Caco-2 (cell line): ENCODE data around the gene SSTR1. TPM values are rescaled to one million over a fixed set of nuclear protein-coding genes. Genes with fewer than 3 reads are reported as not detected.

Experiments used
- BruUV-seq: library from RNA; stranded (reverse); fragments of 400-500 nt; replicated peaks from 2 replicates; lab custom pipeline; 2021; lab: Mats Ljungman, UMichigan
- CTCF ChIA-PET: fragments of 300-600 bp; sonication (Branson Sonifier 250); formaldehyde crosslinking; loops from one replicate; lab custom pipeline; 2022; ENCODE audit warnings: antibody characterized with exemption; lab: Charles Lee
- POLR2A ChIA-PET: fragments of 300-600 bp; sonication (Branson Sonifier 250); formaldehyde crosslinking; loops from one replicate; lab custom pipeline; 2022; ENCODE audit warnings: antibody characterized with exemption; lab: Charles Lee
- DNase-seq, 2 experiments: peaks; one replicate each; pipeline versions ENCODE4 v3.0.0 to v3.0.0-alpha.2; 2020 to 2022
- H3K27me3 ChIP-seq: replicated peaks from 2 replicates; pipeline ENCODE4 v1.6.0; 2011; ENCODE audit warnings: low read length; ENCODE audit not compliant: control insufficient read depth, insufficient read depth
- H3K36me3 ChIP-seq: 2 replicates; pipeline ENCODE4 v1.5.1; 2011; ENCODE audit warnings: low read length; ENCODE audit not compliant: control insufficient read depth, insufficient read depth
- H3K4me1 ChIP-seq: fragments of 250-450 bp; sonication (Bioruptor Pico); 2 replicates; pipeline ENCODE4 v1.5.1; 2020; ENCODE audit warnings: mild to moderate bottlenecking
- H3K4me3 ChIP-seq: 2 replicates; pipeline ENCODE4 v1.5.1; 2011; ENCODE audit warnings: low read depth, mild to moderate bottlenecking, control low read depth, low read length
- H3K9me3 ChIP-seq: fragments of 250-450 bp; sonication (Bioruptor Pico); 2 replicates; pipeline ENCODE4 v1.5.1; 2020; ENCODE audit warnings: mild to moderate bottlenecking, moderate library complexity
- H3K27ac Mint-ChIP-seq: one replicate; pipeline ENCODE4 v1.8.0; 2022; ENCODE audit warnings: mixed read lengths; ENCODE audit not compliant: unreplicated experiment
- H3K27me3 Mint-ChIP-seq: one replicate; pipeline ENCODE4 v1.8.0; 2022; ENCODE audit warnings: mixed read lengths; ENCODE audit not compliant: insufficient read depth, unreplicated experiment
- H3K36me3 Mint-ChIP-seq: one replicate; pipeline ENCODE4 v1.8.0; 2022; ENCODE audit warnings: mild to moderate bottlenecking, mixed read lengths; ENCODE audit not compliant: insufficient read depth, unreplicated experiment
- H3K4me1 Mint-ChIP-seq: one replicate; pipeline ENCODE4 v1.8.0; 2022; ENCODE audit warnings: low read depth, mixed read lengths; ENCODE audit not compliant: unreplicated experiment
- H3K4me3 Mint-ChIP-seq: one replicate; pipeline ENCODE4 v1.8.0; 2022; ENCODE audit warnings: mild to moderate bottlenecking, moderate library complexity, mixed read lengths; ENCODE audit not compliant: unreplicated experiment
- H3K9me3 Mint-ChIP-seq: one replicate; pipeline ENCODE4 v1.8.0; 2022; ENCODE audit warnings: mixed read lengths; ENCODE audit not compliant: unreplicated experiment
- intact Hi-C: fragments of 100-400 bp; cut with micrococcal nuclease; formaldehyde crosslinking; loops from one replicate; pipeline ENCODE4 v1.10.0; 2022; ENCODE audit not compliant: unreplicated experiment
- total RNA-seq: library from RNA; stranded (reverse); gene quantifications from 2 replicates; pipeline ENCODE4 v1.2.3, GENCODE V29; 2022
- TF ChIP-seq, protein P1 (sequence below), 2 experiments: fragments of 200-600 bp in 1 of 2; IDR thresholded peaks; 1 replicate in 1 of 2; 2 replicates in 1 of 2; pipeline versions ENCODE4 v1.5.1 to v1.8.0; 2011 to 2022; ENCODE audit warnings: antibody characterized with exemption in 1 of 2, control low read depth in 1 of 2, inconsistent platforms in 1 of 2, low read depth in 1 of 2, low read length in 1 of 2, mild to moderate bottlenecking in 1 of 2, moderate library complexity in 1 of 2; ENCODE audit not compliant: insufficient read depth in 1 of 2, severe bottlenecking in 1 of 2, unreplicated experiment in 1 of 2

Gene SSTR1
- total RNA-seq, 1 experiment from 2014 or later: 9.6 TPM

DNA sequence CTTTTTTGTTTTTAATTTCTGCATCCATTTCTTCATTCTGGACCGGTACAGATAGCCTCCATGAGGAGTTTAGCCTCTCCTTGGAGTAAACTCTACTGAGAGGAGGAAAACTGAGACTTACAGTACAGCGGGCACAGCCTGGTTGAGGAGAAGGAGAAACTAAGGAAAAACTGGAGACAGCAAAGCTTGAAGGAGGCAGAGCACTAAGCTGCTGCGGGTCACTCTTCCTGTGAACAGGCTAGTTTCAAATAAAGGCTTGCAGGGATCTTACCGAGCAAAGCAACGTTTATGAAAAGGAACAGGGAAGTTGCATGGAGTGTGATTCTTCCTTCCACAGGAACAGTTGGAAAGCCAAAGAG is 348 bp upstream of the SSTR1 start:
- Histone ChIP-seq H3K9me3 (no peaks in the 10 kb centered on the region), H3K4me1 (no peaks in the 10 kb centered on the region), H3K36me3 (no peaks in the 10 kb centered on the region; the same call in 1 of the 2 replicates), H3K27me3 (no peaks in the 10 kb centered on the region; the same call in 1 of the 2 replicates), H3K4me3 (peak overlapping the region; percentile 49)
- no peak for DNase-seq
- Mint-ChIP-seq H3K4me1 (peaks cover 5% of the 10 kb centered on the region), H3K27ac (peak overlapping the region; percentile 86), H3K27me3 (peaks cover 3% of the 10 kb centered on the region), H3K36me3 (peaks cover 16% of the 10 kb centered on the region), H3K4me3 (peak overlapping the region; percentile 94), H3K9me3 (no peaks in the 10 kb centered on the region)
- no TSS peak for BruUV-seq
- TF ChIP-seq, protein P1, sequence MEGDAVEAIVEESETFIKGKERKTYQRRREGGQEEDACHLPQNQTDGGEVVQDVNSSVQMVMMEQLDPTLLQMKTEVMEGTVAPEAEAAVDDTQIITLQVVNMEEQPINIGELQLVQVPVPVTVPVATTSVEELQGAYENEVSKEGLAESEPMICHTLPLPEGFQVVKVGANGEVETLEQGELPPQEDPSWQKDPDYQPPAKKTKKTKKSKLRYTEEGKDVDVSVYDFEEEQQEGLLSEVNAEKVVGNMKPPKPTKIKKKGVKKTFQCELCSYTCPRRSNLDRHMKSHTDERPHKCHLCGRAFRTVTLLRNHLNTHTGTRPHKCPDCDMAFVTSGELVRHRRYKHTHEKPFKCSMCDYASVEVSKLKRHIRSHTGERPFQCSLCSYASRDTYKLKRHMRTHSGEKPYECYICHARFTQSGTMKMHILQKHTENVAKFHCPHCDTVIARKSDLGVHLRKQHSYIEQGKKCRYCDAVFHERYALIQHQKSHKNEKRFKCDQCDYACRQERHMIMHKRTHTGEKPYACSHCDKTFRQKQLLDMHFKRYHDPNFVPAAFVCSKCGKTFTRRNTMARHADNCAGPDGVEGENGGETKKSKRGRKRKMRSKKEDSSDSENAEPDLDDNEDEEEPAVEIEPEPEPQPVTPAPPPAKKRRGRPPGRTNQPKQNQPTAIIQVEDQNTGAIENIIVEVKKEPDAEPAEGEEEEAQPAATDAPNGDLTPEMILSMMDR (IDR thresholded peaks at IDR 0.05; ENCODE audit: insufficient read depth in 1 of 2, low read depth in 1 of 2, low read length in 1 of 2, severe bottlenecking in 1 of 2, unreplicated experiment in 1 of 2): no peak
- ChIA-PET CTCF (interaction anchor here (0.8 kb wide), 1 partner anchor 977 kb away, joined by 3 read pairs; no protein-coding TSS in a partner anchor), POLR2A (no interaction called here)
- intact Hi-C loops: loop anchor here (5.0 kb wide), 2 partner anchors 240 to 960 kb away; no protein-coding TSS in a partner anchor

DNA sequence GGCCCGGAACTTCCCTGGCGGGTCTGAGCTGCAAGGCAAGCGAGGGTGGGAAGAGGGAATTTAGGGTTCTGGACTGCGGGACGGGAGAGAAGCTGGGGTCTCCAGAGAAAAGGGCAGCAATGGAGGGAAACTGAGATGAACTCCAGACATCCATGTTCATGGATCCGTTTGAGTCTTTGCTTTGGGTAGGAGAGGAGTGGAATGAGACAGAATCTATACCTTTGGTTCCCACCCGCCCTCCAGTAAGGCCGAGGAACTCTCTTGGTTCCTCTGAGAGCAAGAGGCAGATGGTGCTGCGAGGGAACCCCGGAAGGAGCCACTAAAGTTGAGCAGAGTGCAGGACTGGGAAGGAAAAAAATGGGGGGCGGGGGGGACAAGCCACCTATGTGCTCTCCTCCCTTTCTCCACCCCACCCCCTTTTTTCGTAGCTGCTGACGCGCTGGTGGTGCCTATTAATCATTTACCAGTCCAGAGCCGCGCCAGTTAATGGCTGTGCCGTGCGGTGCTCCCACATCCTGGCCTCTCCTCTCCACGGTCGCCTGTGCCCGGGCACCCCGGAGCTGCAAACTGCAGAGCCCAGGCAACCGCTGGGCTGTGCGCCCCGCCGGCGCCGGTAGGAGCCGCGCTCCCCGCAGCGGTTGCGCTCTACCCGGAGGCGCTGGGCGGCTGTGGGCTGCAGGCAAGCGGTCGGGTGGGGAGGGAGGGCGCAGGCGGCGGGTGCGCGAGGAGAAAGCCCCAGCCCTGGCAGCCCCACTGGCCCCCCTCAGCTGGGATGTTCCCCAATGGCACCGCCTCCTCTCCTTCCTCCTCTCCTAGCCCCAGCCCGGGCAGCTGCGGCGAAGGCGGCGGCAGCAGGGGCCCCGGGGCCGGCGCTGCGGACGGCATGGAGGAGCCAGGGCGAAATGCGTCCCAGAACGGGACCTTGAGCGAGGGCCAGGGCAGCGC is 1.2 kb downstream of the SSTR1 start:
- no peaks in the 10 kb centered on the region for H3K27me3 ChIP-seq
- TSS peak; percentile 82 for BruUV-seq
- no peaks in the 10 kb centered on the region for H3K9me3 ChIP-seq
- intact Hi-C loops: loop anchor here (5.0 kb wide), 2 partner anchors 242 to 962 kb away; no protein-coding TSS in a partner anchor
- Mint-ChIP-seq H3K9me3 (no peaks in the 10 kb centered on the region), H3K4me1 (peaks cover 12% of the 10 kb centered on the region), H3K36me3 (peaks cover 16% of the 10 kb centered on the region), H3K27ac (peak overlapping the region; percentile 86), H3K4me3 (peak overlapping the region; percentile 94), H3K27me3 (no peaks in the 10 kb centered on the region)
- peaks cover 6% of the 10 kb centered on the region for H3K4me1 ChIP-seq
- POLR2A ChIA-PET: interaction anchor here (0.6 kb wide), 1 partner anchor 239 kb away, joined by 7 read pairs; no protein-coding TSS in a partner anchor
- CTCF ChIA-PET: interaction anchor here (0.6 kb wide), 2 partner anchors 240 to 1021 kb away, joined by 3 to 4 read pairs; no protein-coding TSS in a partner anchor
- DNase-seq: peak; percentile 85 to 88
- TF ChIP-seq, protein P1 (IDR thresholded peaks at IDR 0.05; ENCODE audit: insufficient read depth in 1 of 2, low read depth in 1 of 2, low read length in 1 of 2, severe bottlenecking in 1 of 2, unreplicated experiment in 1 of 2): peak in 1 of 2 experiments; percentile 35
- H3K36me3 ChIP-seq: no peaks in the 10 kb centered on the region; the same call in 1 of the 2 replicates
- H3K4me3 ChIP-seq: peak overlapping the region; percentile 49
